ENCODE results near the gene ESRRA. TPM values are rescaled to one million over a fixed set of nuclear protein-coding genes. Genes with fewer than 3 reads are reported as not detected.
"Not testable (repeated sequence)": the region's sequence is repeated elsewhere in the genome, so short reads cannot be mapped to it uniquely, and the experiment has no call there.

Gene ESRRA
- total RNA-seq, 1 donor, result 21.6 TPM

- TF ChIP-seq, protein P1, sequence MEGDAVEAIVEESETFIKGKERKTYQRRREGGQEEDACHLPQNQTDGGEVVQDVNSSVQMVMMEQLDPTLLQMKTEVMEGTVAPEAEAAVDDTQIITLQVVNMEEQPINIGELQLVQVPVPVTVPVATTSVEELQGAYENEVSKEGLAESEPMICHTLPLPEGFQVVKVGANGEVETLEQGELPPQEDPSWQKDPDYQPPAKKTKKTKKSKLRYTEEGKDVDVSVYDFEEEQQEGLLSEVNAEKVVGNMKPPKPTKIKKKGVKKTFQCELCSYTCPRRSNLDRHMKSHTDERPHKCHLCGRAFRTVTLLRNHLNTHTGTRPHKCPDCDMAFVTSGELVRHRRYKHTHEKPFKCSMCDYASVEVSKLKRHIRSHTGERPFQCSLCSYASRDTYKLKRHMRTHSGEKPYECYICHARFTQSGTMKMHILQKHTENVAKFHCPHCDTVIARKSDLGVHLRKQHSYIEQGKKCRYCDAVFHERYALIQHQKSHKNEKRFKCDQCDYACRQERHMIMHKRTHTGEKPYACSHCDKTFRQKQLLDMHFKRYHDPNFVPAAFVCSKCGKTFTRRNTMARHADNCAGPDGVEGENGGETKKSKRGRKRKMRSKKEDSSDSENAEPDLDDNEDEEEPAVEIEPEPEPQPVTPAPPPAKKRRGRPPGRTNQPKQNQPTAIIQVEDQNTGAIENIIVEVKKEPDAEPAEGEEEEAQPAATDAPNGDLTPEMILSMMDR (IDR thresholded peaks at IDR 0.05; ENCODE audit: insufficient read depth, low read length), result no peak
- DNase-seq (ENCODE audit: low read depth), result no peak
- H3K4me3 ChIP-seq (ENCODE audit: low read depth, low read length), result peak overlapping the region; percentile 74
These were observed 1.7 kb downstream of the ESRRA start for GRCh38 chr11:64306876-64307622.

DNA sequence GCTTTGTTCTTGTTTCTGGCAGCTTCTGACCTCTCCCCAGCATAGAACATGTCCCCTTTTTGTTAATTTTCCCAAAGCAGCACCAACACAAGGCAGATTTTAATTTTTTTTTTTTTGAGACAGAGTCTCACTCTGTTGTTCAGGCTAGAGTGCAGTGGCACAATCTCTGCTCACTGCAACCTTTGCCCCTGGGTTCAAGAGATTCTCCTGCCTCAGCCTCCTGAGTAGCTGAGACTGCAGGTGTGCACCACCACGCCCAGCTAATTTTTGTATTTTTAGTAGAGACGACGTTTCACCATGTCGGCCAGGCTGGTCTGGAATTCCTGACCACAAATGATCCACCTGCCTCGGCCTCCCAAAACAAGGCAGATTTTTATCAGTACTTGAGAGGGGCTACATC lies 2.5 kb downstream of the ESRRA start:
- H3K4me3 ChIP-seq (ENCODE audit: low read depth, low read length); DNase-seq (ENCODE audit: low read depth): not testable (repeated sequence)

DNA sequence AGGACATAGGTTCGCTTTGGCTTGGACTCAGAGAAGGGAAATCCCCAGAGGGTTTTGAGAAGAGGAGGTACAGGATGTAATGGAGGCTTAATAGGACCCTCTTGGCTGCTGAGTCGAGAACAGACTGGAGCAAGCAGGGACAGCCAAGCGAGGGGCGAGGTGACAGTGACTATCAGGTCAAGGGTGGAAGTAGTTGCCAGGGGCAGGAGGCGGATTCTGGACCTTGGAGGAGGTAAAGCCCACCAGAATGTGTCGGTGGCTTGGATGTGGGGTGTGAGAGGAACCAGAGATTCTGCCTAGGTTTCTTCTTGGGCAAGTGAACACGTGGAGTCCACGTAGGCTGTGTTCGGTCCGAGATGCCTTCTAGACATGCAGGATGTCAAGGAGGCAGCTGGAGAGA lies 7.6 kb downstream of the ESRRA start:
- DNase-seq (ENCODE audit: low read depth), result no peak
- no peak overlapping the region for H3K4me3 ChIP-seq (ENCODE audit: low read depth, low read length)
- TF ChIP-seq, protein P1 (IDR thresholded peaks at IDR 0.05; ENCODE audit: insufficient read depth, low read length), result no peak

GRCh38 chr11:64313491-64314145 lies 8.3 kb downstream of the ESRRA start:
- peak; percentile 77 for DNase-seq (ENCODE audit: low read depth)
- TF ChIP-seq, protein P1 (IDR thresholded peaks at IDR 0.05; ENCODE audit: insufficient read depth, low read length), result peak; percentile 30
- peak overlapping the region; percentile 62 for H3K4me3 ChIP-seq (ENCODE audit: low read depth, low read length)

GRCh38 chr11:64314146-64314804 lies 9.0 kb downstream of the ESRRA start:
- TF ChIP-seq, protein P1 (IDR thresholded peaks at IDR 0.05; ENCODE audit: insufficient read depth, low read length), result peak; percentile 24
- no peak for DNase-seq (ENCODE audit: low read depth)
- peak overlapping the region; percentile 62 for H3K4me3 ChIP-seq (ENCODE audit: low read depth, low read length)

- DNase-seq (ENCODE audit: low read depth), result no peak
- H3K4me3 ChIP-seq (ENCODE audit: low read depth, low read length), result no peak overlapping the region
- TF ChIP-seq, protein P1 (IDR thresholded peaks at IDR 0.05; ENCODE audit: insufficient read depth, low read length), result no peak
These were observed 9.7 kb downstream of the ESRRA start for GRCh38 chr11:64314805-64315561.

GRCh38 chr11:64315667-64316526 lies 10.6 kb downstream of the ESRRA start:
- peak overlapping the region; percentile 22 for H3K4me3 ChIP-seq (ENCODE audit: low read depth, low read length)
- DNase-seq (ENCODE audit: low read depth), result not testable (repeated sequence)

All from fibroblast of the aortic adventitia (primary cell).